ENCODE results near the gene MGLL.

The MGLL gene

DNA sequence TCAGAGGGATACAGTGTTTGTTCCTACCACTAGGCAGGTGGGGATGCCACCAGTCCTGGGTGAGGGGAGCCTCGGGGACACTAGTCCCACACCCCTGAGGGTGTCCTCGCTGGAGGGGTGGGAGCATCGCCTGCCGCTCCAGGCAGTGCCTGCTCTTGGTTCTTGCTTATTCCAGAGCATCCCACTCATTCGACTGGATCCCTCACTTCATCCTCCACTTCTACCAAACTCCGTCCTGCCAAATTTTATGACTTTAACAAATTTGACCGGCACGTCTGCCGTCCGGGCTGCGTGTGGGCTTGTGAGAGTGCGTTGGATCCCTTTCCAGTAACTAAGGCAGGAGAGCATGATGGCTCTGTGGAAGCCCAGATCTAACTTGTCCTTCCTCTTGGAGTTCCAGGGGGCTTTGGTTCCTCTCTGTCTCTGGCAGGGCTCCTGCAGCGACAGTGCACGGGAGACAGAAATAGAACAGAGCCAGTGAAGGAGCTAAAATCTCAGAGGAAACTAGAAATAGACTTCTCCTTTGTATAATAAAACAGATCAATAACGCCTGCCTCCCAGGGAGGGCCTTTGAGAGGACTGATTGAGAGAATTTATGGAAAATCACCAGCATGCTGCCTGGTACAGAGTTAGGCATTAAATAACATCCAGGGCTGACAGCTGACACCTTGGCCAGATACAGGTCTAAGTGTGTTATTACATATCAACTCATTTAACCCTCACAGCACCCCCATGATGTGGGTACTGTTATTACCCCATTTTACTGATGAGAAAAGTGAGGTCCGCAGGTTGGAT is 34.5 kb downstream of the MGLL start:
- no peak for DNase-seq

DNA sequence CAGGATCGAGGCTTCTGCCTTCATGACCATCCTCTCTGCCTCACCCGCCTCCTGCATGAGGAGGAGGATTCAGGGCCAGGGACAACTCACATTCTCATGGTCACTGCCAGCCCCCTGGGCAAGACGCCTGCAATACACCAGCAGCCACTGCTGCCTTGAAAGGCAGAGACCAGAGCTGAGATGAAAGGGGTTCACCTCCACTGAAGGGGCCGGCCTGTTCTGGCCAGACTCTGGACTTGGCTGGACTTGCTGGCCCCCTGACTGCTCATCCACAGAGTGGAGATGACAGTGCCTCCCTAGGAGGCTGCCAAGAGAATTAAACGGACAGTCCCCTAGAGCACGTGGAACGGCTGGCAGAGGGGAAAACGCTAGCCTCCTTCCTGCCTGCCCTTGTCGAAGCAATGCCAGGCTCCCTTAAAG is 35.2 kb downstream of the MGLL start:
- no peak for DNase-seq

DNA sequence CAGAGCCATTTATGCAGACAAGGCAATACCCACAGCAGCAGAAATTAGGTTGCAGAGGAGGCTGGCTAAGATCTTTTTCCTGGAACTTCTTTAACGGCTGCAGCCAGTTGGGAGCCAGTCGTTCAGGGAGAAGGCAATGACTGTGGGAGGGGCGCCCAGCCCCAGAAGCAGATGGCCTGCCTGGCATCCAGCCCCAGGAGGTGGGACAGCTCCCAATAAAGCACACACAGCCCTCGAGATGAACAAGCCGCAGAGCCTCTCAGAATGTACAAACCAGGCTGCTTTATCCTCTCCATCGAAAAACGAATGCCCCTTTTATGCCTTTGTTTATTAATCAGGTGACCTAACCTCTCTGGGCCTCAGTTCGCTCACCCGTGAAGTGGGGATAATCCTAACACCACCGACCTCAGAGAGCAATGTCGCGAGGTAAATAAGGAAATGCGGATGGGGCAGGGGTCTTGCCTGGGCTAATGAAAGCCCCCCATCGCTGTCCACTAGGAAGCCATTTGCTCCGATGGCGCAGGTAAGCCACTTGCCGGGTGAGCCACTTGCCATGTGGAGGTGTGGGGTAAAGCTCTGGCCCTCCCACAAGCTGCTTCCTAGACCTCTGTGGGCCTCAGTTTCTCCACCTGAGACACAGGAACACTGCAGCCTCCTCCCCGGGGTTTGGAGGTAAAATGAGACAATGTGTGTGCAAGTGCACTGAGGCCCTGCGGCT is 35.8 kb downstream of the MGLL start:
- DNase-seq: no peak

DNA sequence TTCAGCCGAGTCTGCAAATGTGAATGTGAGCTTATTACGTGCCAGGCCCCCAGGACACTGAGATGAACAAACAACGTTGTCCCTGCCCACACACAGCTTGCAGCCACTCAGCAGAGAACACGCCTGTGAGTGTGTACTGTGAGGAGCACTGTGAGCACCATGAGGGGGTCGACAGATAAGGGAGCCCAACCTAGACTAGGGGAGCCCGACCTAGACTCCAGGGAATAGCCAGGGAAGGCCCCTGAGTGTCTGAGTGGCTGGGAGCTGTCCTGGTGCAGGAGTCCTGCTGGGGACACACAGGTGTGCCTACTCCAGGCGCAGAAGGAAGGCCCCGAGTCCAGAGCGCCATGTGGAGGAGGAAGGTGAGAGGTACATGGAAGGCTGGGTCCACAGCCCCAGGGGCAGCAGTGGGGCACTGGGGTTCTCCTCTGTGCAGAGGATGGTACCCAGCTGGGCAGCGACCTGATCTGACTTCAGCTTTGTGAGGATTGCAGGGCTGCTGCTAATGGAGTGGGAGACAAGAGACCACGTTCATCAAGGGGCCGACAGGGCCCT is 36.5 kb downstream of the MGLL start:
- no peak for DNase-seq

DNA sequence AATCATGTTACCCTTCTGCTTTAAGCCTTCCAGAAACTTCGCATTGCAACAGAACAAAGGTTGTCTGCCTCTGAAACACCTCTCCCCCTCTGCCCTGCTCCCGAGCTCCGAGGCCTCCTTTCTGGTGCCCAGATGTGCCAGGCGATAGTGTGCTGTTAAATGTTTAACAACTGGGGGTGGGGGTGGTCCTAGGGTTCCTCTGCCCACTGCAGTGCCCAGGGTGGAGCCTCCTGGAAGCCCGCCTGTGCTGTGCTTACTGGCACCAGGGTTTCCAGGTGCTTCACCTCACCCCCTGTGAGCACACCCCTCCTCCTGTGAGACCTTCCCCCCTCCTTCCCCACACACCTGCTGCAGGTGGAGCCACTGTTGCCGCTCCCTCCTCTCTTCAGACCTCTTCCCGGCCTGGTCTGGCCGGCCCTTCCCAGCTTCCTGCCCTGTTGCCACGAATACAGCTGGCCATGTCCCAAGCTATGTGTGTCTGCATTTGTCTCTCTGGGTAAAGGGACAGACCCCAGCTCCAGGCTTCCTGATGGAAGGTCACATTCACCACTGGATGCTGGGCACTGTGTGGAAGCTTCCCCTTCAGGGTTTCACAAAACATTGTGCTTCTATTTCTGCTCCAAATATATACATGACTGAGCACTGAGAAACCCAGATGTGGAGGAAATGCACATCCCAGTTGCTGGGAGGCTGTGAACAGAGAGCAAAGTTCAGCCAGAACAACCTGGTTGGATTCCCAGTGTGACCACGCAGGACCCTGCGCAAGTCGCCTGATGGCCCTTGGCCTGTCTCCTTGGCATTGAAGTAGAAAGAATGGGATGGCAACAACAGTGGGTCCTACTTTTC is 37.2 kb downstream of the MGLL start:
- DNase-seq: no peak

DNA sequence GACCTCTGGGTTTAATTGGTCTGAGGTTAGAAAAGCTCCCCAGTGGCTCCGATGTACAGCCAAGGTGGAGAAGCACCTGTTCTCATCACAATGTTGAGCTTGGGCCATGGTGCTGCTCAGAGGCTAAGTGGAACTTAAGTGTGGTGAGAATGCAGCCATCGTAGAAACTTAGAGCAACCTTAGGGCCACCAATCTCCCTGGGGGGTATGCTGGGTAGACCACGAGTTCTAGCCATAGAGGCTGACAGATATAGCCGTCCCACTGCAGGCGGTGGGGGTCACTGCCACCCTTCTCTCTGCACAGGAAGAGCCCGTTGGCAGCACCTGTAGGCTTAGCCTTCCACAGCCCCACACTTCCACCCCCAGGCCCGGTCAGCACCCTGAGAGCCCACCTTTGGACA is 38.0 kb downstream of the MGLL start:
- DNase-seq: no peak

DNA sequence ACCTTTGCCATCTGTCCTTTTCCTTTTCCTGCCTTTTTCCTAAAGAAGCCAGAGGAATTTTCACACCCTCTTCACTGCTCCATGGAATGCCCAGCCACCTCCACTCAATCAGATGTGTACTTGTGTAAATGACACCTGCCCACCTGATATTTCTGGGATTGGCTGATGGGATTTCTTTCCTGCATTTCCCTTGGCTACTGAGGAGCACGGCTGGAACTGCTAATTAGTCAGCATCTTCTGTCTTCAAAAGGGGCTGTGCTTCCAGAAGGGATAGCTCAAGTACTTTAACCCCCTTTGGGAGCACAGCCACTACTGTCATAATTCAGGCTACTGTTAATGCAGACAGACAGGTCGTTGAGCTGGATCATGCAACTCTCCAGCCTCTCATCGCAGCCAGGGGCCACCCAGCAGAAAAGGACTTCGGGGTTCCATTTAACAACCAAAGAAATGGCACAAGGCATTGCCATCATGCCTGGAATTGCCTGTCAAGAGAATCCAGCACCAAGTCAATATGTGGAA is 38.6 kb downstream of the MGLL start:
- DNase-seq: no peak

DNA sequence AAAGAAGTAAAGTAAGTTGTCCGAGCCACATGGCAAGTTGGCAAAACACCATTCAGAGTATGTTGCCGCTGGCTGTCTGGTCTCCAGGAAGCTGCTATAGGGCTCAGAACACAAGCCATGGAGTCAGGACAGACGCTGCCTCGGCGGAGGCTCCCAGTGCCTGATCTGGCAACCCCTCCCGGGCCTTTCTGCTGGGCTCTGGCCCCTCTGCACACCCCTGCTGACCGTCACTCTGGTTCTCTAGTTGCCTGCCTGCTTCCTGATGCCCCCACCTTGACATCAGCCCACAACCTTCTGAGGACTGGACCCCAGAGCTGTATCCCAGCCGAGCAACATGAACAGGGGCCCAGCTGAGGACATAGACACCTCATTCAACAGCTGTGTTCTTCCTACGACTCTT is 39.1 kb downstream of the MGLL start:
- no peak for DNase-seq

DNA sequence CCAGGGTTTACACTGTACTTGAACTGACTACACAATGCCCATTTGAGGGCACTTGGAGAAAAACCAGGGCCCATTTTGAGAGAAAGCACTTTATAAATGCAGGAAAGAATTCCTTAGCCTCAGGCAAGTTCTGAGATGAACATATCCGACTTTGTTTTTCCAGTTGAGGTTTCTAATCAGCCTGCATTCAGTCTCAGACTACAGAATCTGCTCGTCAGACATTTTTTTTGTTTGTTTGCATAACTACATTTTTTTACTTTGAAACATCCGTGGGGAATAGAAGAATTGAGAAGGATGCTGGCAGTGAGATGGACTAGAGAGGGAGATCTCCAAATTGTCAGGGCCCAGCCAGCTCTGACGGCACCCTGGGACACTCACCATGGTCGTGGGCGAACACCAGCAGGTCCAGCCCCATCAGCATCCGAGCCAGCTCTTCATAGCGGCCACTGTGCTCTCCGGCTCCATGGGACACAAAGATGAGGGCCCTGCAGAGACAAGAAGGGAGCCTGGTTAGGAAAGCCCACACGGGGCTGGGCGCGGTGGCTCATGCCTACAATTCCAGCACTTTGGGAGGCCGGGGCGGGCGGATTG is 40.8 kb downstream of the MGLL start:
- no peak for DNase-seq

DNA sequence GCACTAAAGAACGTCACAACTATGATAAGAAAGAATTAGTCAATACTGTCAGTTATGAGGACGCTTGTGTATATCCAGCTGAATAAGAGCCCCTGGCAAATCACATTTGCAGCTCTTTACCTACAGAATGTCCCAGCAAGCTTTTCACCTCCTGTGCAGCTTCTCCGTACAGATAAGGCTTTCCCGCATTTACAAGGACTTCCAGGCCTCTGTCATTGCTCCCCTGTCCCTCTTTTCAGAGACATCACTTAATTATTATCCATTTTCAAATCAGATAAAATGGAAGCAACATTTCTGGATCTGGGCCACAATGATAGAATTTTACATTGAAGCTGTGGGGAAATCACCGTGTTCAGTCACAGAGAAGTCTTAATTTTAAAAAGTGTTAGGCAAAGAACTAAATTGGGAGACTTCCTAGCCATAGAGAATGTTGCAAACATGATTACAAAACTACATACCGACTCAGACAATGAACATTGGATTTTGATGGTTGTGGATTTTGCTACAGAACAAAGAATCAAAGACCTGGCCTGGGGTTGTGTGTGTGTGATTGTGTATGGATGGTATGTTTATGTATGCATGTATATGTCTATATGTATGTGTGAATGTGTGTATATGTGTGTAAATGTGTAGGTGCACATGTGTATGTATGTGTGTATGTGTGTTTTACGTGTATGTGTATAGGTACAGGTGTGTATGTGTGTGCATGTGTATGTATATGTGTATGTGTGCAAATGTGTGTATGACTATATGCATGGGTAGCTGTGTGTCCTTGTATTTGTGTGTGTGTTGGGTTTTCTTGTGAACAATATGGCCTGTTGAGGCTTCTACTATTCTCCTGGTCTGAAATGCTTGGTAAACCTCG is 41.5 kb downstream of the MGLL start:
- DNase-seq: no peak

DNA sequence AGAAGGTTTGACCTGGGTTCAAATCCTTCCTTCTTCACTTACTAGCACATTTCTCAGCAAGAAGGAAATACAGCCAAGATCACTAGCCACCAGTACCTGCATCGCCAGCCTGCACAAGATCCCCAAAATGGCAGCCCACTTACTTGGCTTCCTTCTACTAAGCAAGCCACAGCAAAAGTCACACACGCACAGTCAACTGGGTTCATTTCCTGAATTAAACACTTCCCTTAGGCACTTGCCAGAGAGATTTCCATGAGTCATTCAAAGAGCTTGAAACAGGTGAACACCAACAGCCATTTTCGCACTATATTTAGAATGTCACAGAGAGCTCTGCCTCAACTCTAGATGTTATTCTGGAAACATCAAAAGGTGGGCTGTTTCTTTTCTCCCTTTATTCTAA is 42.6 kb downstream of the MGLL start:
- DNase-seq: peak; percentile 41

DNA sequence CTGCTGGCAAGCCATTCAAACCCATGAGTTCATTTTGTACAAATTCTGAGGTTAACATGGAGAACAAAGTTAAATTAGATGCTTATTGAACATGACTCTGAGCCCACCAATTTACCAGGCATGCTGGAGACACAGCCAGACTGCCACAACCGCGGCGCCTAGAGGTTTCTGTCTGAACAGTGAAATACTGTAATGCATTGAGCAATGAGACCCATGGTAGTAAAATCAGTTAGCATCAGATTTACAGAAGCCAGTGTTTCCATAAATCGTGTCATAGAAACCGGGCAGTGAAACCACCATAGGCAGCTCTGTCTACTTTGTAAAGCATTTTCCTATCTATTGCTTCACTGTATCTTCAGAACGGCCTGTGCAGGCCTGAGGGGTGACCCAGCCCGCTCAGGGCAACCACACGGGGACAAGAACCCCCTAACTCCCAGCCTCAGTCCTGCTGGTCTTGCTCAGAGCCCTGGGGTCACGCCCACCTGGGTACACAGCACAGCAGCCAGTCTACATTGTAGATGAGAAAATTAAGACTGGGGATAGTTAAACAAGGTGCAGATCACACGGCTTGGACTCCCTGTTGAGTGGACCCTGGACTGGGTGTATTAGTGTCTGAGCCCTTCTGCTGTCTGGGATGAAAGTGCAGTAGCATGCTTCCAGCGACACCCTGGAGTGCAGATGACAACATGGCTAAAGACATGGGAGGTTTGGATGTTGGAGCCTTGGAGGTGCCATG is 44.2 kb downstream of the MGLL start:
- DNase-seq: no peak

DNA sequence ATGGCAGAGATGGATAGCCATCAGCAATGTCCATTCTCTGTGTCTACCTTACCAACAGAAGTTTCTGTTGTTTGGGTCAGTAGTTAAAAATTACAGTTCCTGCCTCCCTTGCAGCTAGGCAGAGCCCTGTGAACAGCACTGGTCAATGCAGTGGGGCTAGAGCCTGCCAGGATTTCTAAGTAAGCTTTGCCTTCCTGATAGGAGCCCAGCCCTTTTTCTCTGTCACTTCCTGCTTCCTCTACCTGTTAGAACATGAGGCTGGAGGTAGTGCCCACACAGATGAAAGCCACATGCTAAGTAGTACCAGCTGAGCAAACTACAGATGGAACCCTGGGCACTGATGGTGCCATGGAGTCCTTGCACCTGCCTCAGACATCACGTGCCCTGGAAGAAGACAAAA is 45.0 kb downstream of the MGLL start:
- no peak for DNase-seq

DNA sequence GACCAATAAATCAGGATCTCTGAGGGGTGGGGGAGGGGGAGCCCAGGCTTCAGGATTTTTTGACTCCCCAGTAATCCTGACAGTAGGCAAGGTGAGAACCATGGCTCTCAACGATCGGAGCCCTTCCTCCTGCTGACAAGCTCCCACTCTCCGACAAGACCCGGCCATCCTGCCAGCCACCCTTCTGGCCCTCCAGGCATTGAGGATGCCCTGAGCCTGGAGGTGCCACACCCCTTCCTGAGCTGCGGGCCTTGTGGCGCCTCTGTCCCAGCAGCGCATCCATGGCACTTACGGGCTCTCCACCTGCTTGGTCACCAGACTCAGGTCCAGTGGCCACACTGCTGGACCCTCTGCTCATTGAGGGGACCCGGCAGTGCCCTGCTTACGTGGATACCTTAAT is 46.0 kb downstream of the MGLL start:
- no peak for DNase-seq

DNA sequence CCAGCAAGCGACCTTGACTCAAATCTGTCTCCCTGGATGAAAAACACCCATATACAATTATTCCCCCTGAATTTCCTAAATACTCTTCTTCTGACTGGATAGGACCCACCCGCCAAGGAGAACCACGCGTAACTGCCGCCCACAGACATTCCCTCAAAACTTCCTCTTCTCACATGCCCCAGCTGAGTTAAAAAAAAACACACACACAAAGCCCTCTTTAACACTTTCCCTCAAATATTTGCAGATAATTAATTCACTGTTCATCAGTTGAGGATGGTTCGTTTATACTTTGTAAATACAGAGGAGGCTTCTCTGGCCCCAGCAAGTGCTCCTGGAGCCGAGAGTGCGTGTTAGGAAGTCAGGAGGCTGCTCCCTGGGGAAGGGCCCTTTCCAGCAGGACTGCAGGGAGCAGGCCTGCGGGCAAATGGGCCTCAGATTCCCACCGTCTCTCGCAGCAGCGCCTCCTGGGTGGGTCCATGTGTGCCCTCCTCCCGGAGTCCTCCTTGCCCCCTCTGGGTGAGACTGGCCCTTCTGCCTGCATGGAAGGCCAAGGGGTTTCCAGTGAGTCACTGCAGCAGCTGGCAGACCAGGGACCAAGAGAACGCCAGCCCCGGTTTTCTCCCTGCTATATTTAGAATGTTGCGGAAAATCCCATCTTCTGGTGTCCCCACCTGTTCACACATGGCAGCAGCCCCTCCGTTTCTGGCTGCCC is 46.8 kb downstream of the MGLL start:
- no peak for DNase-seq

DNA sequence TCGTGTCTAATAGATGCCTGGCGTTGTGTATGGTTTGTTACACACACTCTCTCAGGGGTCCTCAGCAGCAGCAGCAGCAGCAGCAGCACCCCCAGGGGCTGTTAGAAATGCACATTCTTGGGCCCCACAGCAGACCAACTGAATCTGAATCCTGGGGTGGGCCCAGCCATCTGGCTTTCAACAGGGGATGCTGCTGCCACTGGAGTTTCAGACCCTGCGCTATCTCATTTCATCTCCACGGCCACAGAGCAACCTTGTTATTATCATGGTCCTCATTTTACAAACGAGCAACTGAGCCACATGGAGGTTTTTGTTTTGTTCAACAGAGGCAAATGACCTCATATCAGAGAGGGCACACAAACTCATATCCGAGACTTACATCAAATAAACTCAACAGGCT is 47.7 kb downstream of the MGLL start:
- no peak for DNase-seq

DNA sequence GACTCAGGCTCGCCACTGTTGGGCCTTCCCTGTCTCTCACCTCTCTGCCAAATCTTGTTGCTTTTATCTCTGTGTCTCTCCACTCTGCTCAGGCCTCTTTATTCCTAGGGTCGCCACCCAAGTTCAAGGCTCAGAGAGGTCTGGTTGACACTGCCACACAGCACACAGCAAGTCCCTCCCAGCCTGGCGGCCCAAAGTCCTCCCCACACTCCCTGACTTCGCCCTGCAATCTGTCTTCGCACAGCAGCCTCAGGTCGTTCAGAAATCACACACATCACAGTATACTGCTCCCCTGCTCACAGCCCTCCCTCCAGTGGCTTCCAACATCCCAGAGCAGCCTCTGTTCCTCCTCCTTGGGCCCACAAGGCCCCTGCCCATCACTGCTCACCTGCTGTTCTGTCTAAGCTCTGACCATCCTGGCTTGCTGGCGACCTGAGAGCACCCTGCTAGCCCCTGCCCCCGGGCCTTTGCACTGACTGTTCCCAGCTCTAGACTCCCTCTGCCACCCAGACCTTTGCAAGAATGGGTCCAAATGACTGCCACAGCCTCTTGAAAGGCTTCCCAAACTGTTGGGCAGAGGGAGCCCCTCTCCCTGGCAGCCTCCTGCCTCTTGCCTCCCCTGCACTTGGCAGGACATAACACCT is 48.4 kb downstream of the MGLL start:
- DNase-seq: no peak

DNA sequence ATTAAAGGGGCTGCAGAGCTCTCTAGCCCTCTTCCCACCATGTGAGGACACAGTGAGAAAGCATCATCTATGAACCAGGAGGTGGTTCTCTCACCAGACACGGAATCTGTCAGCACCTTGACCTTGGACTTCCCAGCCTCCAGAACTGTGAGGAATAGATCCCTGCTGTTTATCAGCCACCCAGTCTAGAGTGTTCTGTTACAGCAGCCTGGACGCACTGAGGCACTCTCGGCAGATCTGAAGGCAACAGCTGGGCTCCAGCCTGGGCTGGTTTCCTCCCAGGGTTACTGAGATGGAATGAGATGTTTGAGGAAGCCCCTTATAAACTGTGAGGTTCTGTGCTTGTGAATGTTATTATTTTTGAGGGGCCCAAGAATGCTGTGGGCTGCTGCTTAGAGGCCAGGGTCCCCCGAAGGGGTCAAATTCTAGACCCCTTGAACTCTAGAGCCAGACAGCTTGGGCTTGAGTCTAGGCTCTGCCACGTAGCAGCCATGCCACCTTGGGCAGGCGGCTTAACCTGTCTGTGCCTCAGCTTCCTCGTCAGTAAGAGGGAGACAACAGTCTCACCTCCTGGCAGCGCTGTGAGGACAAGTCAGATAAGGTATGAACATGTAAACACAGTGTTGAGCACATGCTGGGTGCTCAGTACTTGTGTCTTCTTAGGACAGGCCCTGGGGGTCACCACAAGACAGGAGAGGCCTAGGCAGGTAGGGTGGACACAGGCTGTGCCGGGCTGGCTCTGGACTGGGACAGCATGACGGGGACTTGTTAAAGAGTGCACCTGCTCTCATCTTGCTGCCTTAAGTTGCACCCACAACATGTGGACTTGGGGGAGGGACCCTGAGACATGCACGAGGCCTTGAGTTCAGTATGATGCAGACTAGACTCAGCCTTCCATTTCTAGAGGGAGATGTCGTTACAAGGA is 49.2 kb downstream of the MGLL start:
- DNase-seq: no peak

DNA sequence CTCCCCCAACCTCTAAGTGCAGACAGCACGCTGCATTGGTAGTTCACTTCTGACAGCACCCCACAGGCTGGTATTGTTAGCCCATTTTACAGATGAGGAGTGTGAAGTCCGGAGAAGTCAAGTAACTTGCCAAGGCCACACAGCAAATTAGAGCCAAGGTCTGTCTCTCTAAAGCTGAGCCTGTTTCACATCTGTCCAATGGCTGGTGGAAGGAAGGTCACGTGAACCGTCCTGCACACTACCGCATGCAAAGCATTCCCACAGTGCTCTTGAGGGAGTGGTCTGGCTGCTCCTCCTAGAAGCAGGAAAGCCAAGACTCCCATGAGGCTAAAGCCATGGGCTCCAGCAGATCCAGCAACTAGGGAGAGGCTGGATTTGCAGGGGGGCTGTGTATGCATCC is 50.0 kb downstream of the MGLL start:
- no peak for DNase-seq
